PC-3 (cell line): Measurements from ENCODE around the gene SYMPK.

Source experiments
- EZH2 ChIP-seq: fragments of 300-600 bp; sonication (generic); IDR thresholded peaks from one replicate; pipeline ENCODE4 v1.6.1; 2017; ENCODE audit warnings: antibody characterized with exemption, mild to moderate bottlenecking, low read length; ENCODE audit not compliant: unreplicated experiment
- EZH2phosphoT487 ChIP-seq: fragments of 300-600 bp; sonication (generic); IDR thresholded peaks from 2 replicates; pipeline ENCODE4 v1.6.1; 2018; ENCODE audit warnings: mild to moderate bottlenecking, antibody characterized with exemption, low read length, borderline replicate concordance
- TF ChIP-seq, protein P1 (sequence below): fragments of 300-600 bp; sonication (generic); conservative IDR thresholded peaks from 2 replicates; pipeline ENCODE4 v1.5.1; 2017; ENCODE audit warnings: antibody characterized with exemption, low read depth, mild to moderate bottlenecking, low read length

DNA sequence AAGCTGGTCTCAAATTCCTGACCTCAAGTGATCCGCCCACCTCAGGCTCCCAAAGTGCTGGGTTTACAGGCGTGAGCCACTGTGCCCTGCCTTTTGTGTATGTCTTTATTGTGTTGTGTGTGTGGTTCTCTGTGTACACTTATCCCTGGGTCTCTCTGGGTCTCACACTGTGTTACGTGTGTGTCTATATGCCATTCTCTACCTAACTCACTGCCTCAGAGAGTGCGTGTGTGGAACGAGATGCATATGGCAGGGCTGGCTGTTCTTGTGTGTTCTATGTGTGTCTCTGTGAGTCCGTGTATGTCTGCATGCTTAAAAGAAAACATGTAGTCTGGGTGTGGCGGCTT lies 11.6 kb upstream of the SYMPK start:
- TF ChIP-seq, protein P1, sequence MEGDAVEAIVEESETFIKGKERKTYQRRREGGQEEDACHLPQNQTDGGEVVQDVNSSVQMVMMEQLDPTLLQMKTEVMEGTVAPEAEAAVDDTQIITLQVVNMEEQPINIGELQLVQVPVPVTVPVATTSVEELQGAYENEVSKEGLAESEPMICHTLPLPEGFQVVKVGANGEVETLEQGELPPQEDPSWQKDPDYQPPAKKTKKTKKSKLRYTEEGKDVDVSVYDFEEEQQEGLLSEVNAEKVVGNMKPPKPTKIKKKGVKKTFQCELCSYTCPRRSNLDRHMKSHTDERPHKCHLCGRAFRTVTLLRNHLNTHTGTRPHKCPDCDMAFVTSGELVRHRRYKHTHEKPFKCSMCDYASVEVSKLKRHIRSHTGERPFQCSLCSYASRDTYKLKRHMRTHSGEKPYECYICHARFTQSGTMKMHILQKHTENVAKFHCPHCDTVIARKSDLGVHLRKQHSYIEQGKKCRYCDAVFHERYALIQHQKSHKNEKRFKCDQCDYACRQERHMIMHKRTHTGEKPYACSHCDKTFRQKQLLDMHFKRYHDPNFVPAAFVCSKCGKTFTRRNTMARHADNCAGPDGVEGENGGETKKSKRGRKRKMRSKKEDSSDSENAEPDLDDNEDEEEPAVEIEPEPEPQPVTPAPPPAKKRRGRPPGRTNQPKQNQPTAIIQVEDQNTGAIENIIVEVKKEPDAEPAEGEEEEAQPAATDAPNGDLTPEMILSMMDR = no peak
- TF ChIP-seq EZH2 (no peak), EZH2phosphoT487 (no peak)
